Ammon's horn (tissue), 1 donor: ENCODE data around the gene LIMS1.
"Not testable (repeated sequence)": the region's sequence is repeated elsewhere in the genome, so short reads cannot be mapped to it uniquely, and the experiment has no call there.

ENCODE experiments used
- DNase-seq: peaks from one replicate; pipeline ENCODE4 v3.0.0-alpha.2; 2016; ENCODE audit warnings: low spot score

The LIMS1 gene

DNA sequence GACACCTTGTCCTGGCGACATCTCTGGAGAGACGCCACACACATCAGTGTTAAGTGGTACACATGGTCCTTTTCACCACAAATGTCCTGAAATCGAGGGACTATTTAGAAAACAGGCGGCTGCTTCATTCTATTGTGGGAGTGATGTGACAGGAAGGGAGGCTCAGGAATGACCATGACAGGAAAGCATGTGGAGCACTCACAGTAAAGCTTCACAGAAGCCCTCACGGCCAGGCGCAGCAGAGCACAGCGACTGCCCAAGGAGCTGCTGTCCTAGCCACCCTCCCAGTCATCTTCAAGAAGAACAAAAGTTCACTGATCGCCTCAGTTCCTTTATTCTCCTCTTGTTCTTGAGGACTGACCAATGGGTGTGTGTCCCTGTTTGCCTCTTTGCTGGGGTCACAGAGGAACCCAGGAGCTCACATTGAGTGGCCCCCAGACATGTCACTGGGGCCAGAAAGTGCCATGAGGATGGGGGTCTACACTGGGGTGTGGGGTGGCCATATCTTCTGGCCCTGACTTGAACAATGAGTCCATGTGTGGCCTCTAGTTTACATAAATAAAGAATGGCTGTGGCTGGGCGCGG, 100.4 kb downstream of the LIMS1 start:
- no peak for DNase-seq

DNA sequence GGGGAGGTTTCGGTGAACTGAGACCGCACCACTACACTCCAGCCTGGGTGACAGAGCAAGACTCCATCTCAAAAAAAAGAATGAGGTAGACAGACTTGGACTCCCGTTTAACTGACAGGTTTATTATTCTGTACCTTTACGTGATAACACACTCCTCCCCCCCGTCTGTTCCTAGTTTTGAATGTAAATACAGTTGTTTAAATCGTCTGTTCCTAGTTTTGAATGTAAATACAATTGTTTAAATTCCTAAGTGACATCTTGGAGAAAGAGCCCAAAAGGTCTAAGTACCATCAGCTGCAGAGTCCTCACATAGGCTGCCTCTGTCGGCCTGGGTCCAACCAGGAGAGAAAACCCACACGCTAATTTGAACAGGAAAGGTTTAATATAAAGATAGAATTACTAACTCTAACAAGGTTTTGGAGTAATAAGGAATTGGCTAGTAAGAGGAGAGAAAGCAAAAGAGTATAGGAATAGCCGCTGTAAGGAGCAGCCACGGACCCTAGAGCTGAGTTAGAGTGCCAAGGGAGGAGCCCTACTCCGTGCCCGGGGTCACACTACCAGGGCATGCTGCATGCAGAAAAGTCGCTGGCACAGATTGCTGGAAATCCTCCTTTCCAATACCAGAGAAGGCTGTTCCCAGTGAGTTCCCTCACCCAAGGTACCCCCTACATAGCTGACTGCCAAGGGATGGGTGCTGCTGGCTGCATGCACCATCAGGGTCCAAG, 101.5 kb downstream of the LIMS1 start:
- no peak for DNase-seq

GRCh38 chr2:108637304-108637669, 103.0 kb downstream of the LIMS1 start:
- peak; percentile 58 for DNase-seq

DNA sequence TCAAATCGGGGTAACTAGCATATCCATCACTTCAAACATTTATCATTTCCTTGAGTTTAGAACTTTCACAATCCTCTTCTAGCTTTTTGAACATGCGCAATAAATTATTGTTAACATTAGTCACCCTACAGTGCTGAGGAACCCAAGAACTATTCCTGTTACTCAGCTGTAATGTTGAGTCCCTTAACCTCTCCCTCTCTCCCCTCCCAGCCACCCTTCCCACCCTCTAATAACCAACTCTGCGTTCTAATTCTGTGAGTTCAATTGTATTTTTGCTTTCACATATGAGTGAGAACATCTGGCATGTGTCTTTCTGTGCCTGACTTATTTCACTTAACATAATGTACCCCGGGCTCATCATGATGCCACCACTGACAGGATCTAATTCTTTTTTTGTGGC, 106.5 kb downstream of the LIMS1 start:
- no peak for DNase-seq

DNA sequence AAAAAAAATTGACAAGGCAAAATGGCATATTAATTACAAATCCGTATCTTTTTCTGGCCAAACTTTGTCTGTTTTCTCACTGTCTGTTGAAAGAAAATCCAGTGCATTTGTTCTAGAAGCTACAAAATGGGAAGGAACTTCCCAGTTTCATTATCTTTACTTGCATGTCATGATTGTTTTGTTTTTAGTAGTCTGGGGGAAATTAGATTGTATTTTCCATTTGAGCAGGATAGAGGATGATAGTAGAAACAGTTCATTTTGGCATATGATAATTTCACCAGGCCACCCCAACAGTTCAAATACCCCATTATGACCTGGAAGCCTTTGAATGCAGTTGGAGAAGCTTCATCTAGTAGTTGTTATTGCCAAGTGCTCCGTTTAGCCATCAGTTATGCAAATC, 107.5 kb downstream of the LIMS1 start:
- DNase-seq: no peak

- DNase-seq: no peak
Observed at GRCh38 chr2:108643261-108643849, 109.1 kb downstream of the LIMS1 start.

- not testable (repeated sequence) for DNase-seq
Observed at GRCh38 chr2:108643862-108644261, 109.6 kb downstream of the LIMS1 start.

- DNase-seq: not testable (repeated sequence)
Observed at GRCh38 chr2:108644446-108644845, 110.2 kb downstream of the LIMS1 start.

DNA sequence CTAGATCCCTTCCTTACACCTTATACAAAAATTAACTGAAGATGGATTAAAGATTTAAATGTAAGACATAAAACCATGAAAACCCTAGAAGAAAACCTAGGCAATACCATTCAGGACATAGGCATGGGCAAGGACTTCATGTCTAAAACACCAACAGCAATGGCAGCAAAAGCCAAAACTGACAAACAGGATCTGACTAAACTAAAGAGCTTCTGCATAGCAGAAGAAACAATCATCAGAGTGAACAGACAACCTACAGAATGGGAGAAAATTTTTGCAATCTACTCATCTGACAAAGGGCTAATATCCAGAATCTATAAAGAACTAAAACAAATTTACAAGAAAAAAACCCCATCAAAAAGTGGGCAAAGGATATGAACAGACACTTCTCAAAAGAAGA, 114.5 kb downstream of the LIMS1 start:
- not testable (repeated sequence) for DNase-seq

DNA sequence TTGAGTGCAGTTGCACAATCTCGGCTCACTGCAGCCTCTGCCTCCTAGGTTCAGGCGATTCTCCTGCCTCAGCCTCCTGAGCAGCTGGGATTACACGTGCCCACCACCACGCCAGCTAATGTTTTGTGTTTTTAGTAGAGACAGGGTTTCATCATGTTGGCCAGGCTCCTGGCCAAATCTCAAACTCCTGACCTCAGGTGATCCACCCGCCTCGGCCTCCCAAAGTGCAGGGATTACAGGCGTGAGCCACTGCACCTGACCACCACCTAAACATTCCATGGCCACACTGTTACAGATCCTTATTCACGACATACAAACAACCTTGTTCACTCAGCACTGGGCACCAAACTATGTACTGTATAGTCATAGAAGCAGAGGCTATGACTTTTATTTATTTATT, 116.2 kb downstream of the LIMS1 start:
- DNase-seq: not testable (repeated sequence)

DNA sequence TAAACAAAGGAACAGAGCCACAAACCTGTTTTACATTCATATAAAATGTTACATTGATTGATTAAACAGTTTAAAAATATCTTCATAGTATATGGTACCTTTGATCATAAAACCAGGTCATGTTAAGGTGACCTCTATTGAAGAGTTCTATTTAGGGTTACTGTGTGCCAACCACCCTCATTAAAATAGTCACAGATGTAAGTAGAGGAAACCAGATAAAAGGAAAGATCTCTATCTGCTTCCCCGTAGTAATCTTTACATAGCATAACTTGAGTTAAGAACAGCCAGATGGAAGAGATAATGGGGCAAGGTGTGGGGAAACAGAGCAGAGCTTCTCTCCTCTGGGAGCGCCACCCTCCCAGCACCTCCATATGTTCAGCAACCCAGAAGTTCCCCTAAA, 117.2 kb downstream of the LIMS1 start:
- DNase-seq: not testable (repeated sequence)

GRCh38 chr2:108652187-108652931, 118.1 kb downstream of the LIMS1 start:
- DNase-seq: not testable (repeated sequence)

DNA sequence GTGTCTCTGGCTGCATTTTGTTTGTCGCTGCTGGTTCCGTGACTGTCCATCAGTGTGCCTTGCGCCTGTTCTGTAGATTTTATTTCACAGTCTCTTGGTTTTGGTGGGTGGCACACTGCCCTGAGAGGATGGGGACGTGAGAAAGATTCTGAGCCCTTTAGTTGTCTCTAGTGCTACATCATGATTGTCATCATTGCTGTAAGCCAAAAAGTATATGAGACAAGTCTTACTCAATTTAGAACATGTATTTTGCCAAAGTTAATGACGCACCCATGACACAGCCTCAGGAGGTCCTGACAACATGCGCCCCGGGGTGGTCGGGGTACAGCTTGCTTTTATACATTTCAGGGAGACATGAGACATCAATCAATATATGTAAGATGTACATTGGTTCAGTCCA, 119.2 kb downstream of the LIMS1 start:
- not testable (repeated sequence) for DNase-seq

DNA sequence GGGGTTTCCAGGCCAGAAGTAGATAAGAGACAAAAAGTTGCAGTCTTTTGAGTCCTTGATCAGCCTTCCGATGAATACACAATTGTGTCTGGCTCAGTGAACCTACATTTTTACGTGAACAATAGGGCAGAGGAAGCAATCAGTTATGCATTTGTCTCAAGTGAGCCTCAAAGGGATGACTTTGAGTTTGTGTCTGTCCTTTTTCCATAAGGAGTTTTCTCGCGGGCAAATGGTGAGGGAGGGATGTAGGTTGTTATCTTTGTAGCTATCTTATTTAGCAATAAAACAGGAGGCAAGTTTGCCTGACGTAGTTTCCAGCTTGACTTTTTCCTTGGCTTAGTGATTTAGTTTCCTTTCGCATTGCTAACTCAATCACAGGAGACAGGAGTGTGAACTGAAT, 119.6 kb downstream of the LIMS1 start:
- not testable (repeated sequence) for DNase-seq

DNA sequence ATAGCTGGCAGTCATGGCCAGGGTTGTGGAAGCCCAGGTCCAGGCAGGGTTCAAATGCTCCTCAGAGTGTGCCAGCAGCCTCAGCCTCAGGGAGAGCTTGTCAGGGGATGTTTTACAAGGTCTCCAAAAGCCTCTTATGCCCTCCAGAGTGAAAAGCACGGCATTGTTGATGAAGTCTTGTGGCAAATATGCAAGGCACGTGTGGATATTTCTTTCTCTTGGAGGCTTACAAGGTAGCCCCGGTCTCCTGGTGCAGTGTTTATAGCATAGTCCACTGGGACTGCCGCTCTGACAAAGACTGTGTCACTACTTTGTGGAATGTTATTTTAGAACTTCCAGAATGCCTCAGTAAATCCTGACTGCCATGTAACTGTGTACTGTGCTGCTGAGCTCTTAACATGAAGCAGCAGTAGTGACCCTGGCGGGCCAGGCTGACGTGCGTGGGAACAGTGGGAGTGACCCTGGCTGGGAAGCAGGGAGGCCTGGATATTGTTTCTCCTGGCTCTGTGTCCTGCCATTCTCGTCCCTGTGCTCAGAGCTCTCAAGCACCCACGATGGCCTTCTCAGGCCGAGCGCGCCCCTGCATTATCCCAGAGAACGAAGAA, 120.4 kb downstream of the LIMS1 start:
- DNase-seq: not testable (repeated sequence)

DNA sequence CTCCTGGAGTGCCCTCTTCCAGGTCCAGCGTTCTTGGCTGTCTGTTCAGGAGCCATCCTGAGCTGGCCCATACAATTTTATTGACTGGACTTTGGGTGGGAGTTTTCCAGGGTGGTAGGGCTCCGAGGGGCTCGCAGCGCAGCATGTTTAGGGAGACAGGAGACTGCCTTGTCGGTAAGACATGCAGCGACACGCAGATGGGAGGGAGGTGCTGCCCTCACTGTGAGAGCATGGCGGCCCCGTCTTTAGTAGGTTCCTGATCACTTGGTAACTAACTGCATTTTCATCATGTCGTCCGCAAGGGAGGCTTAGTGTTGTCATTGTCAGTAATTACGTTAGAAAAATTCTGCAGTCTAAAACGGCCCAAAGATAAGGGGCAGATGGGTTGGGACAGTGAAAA, 121.0 kb downstream of the LIMS1 start:
- not testable (repeated sequence) for DNase-seq

- DNase-seq: not testable (repeated sequence)
Observed at GRCh38 chr2:108656282-108656681, 122.0 kb downstream of the LIMS1 start.

GRCh38 chr2:108657517-108657916, 123.2 kb downstream of the LIMS1 start:
- not testable (repeated sequence) for DNase-seq

- DNase-seq: not testable (repeated sequence)
Observed at GRCh38 chr2:108658553-108658952, 124.3 kb downstream of the LIMS1 start.

DNA sequence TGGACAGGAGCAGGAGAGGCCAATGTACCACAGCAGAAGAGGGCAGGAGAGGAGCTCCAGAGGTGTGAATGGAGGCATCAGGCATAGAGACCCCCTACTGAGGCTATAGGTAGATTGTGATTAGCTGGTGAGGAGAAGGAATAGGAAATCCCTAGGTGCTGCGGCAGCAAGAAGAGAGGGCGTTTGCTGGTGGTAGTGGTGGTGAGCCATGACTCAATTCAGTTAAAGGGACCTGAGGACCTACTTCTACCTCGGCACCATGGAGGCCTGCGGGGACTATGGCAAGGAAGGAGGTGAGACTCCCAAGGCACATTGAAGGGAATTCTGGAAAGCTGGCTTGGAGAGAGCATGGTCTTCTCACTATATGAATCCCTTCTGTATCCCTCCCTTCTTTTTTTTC, 127.2 kb downstream of the LIMS1 start:
- DNase-seq: not testable (repeated sequence)

GRCh38 chr2:108662207-108662612, 127.9 kb downstream of the LIMS1 start:
- peak; percentile 21 for DNase-seq

DNA sequence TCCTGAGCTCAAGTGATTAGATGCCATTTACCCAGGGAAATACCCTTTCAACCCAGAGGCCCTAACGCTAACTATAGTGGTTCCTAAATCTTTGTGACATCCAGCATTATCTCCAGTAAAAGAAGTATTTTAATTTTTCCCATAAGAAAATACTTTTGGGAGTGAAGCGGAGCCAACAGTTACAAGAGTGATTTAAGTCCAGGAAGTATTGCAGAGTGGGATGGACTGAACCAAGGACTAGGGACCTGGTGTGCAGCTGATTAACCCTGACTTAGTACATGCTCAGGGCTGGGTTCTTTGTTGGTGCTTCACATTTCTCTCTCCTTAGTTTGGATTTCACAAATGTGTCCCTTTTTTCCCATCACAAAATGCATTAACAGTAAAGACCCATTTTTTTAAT, 129.1 kb downstream of the LIMS1 start:
- not testable (repeated sequence) for DNase-seq
